Measurements from ENCODE around the gene KNSTRN.

KNSTRN gene

DNA sequence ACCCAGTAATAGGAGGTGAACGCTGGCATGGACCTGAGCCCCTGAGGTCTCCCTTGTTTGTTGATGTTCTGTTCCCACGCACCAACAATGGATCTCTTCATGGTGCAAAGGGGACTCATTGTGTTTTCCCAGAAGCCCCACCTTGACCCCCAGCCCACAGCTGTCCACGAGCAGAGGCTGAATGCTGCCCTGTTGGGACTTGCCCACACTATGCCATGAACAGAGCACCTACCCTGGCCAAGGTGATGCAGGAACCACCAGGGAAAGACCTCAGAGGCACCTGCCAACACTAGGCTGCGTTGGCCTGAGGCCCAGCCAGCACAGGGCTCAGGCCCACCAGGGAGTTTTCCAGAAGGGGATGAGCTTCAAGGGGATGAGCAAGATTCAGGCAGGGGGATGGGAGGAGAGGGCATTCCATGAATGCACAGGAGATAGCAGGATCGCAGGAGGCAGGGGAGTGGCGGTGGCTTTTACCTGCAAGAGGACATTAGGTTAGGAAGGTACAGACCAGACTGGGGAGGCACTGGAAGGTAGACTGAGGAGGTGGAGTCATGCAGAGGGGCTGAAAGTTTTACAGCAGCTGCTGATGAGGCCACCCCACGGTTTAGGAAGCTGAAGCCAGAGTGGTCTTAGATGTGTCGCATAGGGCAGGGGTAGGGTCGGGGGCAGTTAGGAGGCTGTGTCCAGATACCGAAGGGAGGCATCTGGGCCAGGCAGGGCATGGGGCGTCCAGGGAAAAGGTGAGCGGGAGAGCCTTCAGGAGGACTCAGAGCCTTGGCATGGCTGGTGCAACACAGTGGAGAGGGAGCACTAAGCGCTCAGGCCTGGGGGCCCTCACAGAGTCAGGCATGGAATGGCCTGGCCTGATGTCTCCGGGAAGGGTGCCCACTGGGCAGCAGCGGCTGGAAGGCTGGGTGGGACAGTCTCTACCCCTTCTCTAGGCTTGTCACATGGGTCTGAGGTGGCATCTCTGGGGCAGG, 35.7 kb upstream of the KNSTRN start:
- DNase-seq = no peak

DNA sequence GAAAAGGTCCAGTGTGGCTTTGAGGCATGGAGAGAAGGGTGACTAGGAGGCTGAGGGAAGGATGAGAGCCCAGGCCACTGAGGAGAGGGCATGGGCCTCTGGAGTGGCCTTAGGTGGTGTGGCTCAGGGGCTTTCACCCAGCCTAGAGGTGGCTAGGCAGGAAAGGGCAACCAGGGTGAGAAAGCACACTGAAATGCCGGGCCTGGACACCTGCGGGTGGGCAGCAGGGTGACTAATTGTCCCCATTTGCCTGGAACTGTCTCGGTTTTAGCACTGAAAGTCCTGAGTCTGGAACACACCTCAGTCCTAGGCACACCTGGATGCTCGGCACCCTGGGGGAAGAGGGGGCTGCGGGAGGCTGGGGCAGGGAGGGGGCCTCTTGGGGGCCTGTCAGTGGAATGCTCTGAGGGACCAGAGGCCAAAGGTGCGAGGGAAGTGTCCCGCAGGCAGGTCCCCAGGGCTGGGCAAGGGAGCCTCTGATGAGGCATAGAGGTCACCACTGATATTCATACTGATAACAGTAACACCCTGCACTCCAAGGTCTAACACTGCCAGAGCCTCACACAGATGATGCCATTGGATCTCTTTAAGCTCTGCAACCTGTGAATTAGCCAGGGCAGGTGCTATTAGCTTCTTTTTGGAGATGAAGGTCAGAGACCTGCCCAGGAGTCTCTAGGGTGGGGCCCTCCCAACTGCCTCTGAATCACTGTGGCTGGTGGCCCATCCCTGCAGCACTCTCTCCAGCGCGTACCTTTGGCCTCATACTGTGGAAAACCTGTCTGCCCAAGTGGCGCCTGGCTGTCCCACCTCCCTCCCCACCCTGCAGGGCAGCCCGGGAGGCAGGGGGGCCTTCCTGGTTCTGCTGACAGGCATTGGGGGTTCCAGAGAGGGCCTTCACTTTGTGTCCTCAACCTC, 34.7 kb upstream of the KNSTRN start:
- DNase-seq = no peak

DNA sequence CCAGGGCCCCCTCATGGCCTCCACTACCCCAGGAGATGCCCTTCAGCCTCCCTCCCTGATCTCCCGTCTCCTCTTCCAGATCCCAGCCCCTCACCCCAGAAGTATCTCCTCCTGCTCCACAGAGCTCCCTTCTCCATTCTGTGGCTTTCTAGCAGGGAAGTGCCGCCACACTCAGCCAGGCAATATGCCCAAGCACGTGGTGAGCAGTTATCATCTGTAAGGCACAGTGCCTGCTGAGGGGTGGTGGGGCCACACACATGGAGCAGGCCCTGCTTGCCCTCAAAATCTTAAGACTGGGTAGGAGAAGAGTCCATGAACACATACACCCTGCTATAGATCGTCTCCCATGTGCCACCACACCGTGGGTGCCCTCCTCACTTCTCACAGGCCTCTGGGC, 34.0 kb upstream of the KNSTRN start:
- no peak for DNase-seq

DNA sequence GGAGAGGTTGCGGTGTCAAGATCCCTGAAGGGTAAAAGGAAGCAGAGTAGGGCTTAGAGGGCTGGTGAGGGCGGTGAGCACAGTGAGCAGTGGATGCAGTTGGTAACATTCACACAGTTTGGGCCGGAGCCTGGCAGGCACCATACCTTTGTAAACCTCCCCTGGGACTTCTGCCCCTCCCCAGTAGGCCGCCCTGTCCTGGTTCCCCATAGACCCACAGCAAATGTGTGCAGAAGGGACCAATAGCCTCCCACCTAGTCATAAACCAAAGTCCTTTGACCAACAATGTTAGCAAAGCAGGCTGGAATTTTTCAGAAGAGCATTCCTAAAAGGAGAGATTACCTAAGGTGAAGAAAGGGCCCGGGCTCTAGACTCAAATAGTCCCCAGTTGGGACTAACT, 33.4 kb upstream of the KNSTRN start:
- no peak for DNase-seq

DNA sequence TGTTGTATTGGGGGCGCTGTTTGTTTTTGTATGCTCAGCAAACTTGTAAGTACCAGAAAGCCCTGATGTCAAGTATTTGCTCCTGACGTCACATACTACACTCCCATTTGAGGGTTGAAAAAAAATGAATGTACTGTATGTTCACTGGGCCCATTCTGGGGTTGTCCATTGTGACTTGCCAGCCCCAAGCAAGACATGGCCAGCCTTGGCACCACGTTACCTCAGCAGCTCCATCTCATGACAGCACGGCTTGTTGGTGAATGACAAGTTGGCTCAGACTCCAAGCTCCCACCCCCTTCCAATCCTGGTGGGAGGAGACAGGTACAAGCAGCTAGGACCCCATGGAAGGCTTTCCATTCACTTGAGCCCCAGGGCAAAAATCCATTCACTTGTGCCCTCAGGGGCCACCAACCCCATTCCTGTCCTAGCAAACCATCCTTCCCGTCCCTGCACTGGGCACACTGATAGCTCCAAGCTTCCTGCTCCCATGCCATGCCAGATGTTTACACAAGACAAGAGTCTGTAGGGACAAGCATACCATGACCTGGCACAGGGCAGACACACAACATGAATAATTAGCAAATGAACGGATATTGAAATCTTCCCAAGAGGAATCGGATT, 30.1 kb upstream of the KNSTRN start:
- no peak for DNase-seq

DNA sequence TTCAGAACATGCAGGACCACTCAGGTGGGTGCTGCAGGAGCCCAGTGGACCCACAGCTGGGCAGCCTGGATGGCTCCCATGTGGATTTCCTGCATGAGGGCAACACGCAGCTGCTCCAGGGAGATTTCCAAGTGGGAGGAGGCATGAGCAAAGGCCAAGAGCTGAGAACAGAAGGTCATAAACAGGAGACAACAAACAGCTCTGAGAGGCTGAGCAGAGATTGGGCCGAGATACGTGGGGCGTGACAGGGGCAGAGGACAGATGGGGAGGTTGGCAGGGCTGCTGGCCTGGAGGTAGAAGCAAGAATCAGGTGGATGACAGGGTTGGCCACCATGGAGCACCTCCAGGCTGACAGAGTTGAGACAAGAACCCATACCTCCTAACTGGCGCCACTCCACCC, 28.8 kb upstream of the KNSTRN start:
- DNase-seq = no peak

DNA sequence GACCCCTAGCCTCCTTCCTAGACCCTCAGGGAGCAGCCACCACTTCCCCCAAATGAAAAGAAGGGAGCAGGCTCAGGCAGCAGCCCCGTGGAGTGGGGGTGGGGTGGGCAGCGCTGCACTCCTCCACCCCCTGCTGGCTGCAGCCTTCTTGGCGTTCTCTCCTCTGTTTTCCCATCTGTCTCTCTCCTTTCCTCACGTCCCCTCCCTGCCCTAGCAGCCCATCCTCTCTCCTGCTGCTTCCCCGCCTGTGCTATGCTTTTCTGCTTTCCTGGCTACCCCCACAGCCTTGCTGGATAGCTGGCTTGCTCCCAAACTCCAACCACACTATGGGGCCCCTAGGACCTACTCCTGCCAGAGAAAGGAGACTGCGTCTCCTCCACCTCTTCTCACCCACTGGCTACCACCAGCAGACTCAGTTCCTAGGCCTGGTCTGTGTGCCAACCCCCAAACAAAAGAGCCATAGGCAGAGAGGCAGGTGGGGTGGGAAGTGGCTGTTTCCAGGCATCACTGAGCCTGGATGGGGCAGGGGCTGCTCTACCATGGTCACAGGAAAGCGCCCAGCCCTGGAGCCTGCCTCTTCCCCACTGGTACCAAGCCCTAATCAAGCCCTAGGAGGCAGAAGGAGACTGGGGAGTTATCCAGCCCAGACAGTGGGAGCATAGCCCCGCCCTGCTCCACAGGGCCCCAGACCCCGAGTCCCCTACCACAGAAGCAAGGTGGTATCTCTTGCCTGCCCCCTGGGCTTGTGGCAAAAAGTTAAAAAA, 27.9 kb upstream of the KNSTRN start:
- DNase-seq = no peak

DNA sequence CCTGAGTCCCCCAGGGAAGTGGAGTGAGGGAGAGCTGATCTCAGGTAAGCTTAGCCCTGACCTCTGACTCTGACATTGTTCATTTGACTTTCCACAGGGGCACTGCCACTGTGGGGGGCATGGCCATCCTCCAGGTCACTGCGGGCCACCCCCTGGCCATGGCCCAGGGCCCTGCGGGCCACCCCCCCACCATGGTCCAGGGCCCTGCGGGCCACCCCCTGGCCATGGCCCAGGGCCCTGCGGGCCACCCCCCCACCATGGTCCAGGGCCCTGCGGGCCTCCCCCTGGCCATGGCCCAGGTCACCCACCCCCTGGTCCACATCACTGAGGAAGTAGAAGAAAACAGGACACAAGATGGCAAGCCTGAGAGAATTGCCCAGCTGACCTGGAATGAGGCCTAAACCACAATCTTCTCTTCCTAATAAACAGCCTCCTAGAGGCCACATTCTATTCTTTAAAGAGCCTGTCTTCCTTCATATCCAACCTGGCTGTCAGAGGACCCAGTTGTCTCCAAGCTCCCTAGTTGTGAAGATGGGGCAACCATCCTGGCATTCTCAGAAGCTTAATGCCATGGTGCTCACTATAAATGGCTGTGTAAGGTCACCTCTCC, 26.4 kb upstream of the KNSTRN start:
- DNase-seq = no peak

DNA sequence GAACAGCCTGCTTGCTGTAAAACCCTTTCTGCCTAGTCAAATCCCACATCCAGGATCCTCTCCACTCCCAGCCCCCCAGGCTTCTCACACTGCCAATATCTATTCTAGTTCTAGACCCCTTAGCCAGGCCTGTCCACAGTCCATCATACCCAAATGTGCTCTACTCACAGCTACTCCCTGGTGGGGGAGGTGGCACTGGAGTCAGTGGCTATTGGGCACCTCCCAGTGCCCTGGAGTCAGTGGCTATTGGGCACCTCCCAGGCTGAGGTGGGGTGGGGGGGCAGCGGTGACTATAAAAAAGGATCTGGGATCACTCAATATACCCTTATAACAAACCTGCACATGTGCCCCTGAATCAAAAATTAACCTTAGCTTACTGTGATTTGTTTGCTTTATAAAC, 25.3 kb upstream of the KNSTRN start:
- no peak for DNase-seq

DNA sequence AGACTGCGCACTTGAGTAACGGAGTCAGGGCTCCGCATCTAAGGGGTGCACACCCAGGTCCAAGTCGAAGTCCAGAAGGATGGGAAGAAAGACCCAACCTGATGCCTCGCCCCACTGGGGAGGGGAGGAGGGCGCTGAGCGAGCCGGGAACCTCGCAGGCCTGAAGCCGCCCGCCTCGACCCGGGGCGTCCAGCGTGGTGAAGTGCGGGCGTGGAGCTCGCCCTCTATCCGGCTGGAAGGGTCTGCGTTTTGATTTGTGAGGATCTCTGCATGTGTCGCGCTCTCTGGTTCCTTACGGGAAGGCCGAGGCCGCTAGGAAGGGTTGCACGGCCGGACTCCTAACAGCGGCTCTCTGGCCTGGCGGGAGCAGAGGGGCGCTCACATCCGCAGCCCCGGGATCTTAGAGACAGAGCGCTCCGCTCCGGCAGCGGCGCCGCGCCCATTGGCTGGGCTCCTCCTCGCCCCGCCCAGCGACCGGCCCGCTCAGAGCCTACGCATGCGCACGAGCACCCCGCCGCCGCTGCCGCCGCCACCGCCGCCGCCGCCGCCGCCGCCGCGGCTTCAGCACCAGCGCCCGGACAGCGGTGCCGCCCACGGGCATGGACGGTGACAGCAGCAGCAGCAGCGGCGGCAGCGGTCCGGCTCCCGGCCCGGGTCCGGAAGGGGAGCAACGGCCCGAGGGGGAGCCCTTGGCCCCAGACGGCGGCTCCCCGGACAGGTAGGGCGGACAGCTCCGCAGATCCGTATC, 24.6 kb upstream of the KNSTRN start, which contains the start of gene DISP2:
TSS of gene DISP2 (plus strand) at position 497 of the 748 bp plus-strand sequence. CDS start at position 600, 103 bp downstream.
- peak; percentile 88 for DNase-seq

DNA sequence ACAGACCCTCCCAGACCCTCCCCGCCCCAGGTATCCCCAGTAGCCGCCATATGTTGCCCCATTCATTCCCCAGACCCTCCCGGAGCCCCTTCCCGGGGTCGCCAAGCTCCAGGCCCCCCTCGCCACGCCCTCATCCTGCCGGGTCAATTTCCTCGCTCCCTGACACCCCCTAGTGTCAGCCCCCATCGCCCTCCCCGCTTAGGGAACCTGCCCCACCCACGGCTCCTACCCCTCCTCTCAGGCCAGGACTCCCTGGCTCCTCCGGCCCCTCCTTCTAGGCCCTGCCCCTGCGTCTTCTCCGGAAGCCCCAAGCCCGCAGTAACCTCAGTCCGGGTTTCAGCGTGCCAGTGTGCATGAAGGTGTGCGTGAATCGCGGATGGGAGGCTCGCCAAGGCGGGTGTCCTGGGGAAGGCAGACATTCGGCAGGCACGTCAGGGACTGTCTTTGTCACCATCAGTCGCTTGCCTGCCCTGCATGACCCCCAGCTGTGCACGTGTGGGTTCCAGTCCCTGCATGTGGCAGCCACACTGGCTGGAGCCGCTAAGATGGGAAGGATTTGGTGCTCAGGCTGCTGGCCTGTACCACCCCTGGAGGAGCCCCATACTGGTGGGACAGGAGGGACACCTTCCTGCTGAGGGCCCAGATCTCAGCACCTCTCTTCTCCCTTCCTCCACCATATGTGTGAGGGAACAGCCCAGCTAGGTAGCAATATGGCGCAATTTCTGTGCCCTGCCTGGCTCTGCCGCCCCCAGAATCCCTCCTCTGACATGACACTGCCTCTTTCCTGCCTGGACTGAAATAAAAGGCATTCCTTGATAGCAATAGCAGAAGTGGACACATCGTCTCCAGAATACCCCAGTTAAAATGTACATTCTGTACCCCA, 23.8 kb upstream of the KNSTRN start:
- DNase-seq = no peak

DNA sequence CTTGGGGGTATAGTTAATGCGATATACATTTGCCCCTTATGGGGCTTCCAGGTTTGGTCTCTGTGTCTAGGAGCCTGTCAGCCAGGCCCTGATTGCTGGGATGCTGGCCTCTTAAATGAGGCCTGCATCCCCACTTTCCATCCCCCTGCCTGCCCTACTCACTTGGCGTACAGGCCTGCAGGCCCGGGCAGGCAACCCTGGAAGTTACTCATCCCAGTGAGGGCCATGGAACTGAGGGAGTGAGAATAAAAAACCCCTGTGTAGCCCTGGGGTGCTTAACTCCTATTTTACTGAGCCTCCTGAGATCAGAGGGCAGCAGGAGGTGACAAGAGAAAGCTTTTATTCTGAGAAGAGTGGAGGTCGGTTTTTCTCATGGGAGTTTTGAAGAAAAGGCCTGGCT, 22.5 kb upstream of the KNSTRN start:
- DNase-seq = no peak

DNA sequence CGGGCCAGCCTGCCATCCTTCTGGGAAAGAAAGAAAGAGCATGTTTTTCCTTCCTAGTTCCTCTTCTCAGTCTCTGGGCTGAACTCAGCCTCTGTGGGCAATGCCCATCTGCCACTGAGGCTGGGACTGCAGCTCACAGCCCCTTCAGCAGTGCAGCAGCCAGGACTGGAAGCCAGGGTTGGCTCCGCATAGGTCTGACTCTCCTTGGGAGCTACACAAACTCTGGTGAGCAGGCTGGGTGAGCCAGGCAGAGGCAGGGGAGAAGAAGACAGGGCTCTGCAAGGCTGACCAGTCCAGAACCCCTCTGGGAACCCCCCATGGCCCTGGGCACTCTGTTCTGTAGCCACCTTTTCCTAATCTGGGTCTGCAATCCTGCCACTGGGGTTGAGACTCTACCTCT, 20.9 kb upstream of the KNSTRN start:
- DNase-seq = no peak

DNA sequence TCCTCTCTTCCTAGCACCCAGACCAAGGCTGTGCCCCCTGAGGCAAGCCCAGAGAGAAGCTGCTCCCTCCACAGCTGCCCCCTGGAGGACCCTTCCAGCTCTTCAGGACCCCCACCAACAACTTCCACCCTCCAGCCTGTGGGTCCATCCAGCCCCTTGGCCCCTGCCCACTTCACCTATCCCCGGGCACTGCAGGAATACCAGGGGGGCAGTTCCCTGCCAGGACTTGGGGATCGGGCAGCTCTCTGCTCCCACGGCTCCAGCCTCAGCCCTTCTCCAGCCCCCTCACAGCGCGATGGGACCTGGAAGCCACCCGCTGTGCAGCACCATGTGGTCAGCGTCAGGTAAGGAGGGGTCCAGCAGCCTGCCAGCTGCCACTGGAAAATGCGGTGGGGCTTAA, 18.9 kb upstream of the KNSTRN start:
- no peak for DNase-seq

DNA sequence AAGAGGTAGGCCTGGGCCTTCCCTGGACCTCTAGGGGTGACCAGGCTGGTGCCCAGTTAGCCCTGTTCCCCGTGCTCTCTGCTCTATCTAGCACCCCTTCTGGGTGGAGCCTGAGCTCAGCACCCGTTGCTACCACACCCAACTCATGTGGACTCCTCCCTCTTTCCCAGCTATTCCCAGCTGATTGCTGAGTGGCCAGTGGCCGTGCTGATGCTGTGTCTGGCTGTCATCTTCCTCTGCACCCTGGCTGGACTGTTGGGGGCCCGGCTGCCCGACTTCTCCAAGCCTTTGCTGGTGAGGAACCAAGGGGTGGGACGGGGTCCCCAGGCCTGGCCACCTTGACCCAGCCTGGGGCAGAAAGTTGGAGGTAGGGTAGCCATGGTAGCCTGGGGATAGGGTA, 18.3 kb upstream of the KNSTRN start:
- no peak for DNase-seq

DNA sequence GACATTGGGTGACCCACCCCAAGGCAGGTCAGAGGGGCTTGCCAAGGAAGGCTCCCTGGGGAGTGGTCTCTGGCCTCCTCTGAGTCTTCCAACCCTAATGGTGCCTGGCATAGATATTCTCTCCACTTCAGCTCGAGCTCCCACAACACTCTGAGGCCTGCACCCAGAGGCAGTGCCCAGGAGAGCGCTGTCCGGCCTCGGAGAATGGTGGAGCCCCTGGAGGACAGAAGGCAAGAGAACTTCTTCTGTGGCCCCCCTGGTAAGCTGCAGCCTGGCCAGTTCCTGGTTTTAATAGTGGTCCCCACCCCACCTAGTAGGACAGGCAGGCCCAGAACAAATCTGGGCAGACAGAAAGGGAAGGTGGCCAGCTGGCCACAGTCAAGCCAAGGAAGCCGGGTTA, 17.5 kb upstream of the KNSTRN start:
- no peak for DNase-seq

DNA sequence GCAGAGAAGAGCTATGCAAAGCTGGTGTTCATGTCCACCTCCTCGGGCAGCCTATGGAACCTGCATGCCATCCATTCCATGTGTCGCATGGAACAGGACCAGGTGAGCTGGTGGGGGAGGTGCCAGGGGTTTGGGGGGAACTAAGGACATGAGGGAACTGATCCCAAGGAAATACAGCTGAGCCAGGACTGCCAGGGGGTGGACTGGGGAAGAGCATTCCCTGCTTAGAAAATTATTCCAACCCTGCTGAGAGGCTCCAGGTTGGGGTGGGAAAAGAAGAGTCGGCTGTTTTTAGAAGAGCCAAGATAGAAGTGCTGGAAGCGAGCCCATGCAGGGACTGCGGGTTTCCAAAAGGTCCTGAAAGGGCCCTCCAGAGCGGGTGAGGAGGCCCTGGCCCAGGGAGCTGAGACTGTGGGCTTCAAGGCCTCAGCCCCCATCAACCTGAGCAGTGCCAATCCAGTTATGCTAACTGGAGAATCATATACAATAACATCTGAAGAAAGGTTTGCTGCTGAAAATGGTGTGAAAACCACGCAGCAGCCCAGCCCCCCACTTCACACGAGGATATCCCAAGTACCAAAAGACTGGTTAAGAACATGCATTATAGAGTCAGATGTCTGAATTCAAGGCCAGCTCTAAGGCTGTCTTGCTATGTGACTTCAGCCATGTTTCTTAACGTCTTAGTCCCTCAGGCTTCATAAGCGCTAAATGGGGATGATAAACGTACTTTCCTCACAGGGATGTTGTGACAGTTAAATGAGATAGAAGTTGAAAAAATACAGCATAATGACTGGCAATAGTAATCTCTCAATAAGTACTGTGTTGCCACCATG, 16.7 kb upstream of the KNSTRN start:
- no peak for DNase-seq

DNA sequence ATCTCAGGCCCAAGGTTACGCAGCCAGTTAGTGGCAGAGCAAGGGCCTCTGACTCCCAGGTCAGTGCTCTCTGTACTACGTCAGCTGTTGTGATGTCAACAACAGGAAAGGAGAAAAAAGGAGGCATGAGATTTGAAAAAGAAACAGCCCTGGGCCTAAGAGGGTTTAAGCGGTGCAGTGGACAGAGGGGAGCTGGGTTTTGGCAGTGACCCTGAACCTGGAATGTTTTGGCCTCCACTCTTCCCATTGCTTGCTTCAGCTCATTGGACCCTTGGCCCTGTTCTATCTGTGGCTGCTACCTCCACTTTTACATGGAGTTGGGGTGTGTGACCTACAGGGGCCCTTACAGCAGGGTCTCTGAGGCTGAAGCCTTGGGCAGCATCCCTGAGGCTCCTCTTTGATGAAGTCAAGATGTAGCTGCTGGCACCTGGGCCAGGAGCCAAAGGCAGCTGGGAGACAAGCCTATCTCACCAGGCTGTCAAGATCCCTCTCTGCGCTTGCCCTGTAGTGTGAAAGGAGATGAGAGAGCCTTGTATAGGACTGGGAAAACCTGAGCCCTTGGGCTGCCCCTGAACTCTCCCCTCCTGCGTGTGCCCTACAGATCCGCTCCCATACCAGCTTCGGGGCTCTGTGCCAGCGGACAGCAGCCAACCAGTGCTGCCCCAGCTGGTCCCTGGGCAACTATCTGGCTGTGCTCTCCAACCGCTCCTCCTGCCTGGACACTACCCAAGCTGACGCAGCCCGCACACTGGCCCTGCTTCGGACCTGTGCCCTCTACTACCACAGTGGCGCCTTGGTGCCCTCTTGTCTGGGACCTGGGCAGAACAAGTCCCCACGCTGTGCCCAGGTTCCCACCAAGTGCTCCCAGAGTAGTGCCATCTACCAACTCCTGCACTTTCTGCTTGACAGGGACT, 15.8 kb upstream of the KNSTRN start:
- no peak for DNase-seq
